ENCODE measurements around the gene ATMIN.

Gene ATMIN

DNA sequence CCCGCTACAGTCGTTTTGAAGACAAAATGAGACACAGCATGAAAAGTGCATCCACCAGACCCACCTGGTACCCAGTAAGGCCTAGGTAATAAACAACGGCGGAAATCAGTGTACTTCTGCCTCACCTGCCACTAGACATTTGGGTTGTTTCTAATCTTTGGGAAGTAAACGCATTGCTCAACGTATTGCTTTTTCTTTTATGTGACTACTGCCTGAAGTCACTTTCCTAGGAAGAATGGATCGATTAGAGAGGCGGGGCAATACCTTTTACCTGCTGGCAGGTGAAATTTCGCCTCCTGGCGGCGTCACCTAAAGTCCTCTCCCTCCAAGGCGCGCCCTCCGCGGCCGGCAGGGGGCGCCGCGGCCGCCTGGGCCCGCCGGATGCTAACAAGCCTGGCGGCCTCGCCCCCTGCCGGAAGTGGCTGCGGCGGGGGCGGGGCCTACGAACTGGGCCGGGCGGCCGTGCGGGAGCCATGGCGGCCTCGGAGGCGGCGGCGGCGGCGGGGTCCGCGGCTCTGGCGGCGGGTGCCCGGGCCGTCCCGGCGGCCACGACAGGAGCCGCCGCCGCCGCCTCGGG is at the start of gene ATMIN:
TSS of gene ATMIN (plus strand) at position 445 of the 577 bp plus-strand sequence. CDS start at position 474, 29 bp downstream.
- DNase-seq = peak in 51 of 56 donors; percentile 11 to 84 (median 55)

DNA sequence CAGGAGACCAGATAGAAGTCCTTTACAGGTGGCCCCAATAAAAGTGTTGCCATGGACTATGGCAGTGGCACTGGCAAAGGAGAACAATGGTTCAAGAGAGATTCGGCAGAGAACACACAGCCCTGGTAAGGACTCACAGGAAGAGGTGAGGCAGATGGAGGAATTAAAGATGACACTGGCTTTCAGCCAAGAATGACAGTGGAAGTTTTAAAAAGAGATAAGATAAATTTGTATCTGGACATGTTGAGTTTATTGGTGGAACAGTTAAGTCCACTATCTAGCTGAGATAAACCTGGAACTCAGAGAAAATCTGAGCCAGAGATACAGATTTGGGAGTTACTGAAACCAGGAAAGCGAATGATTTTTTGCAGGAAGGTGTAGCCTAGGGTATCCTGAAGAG is 49.1 kb upstream of the ATMIN start:
- DNase-seq = no peak

- no peak for DNase-seq
Measured at GRCh38 chr16:80988756-80989155, 46.9 kb upstream of the ATMIN start.

DNA sequence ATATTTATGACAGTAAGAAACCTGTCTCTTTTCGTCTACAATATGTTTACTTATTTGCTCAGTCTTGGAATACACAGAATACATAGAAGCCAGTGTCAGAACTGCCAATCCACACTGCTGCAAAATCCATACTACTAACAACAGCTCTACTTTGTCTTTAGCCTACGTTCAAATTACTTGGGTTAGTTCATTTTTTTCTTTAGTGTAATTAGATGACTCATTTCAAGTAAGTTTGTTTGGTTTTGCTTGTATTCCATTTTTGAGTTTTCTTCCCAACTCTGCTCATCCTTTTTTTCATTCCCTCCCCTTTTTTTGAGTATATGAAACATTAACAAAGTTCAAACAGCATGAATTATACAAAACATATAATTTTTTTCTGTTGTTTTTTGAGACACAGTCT is 45.8 kb upstream of the ATMIN start:
- DNase-seq = no peak

GRCh38 chr16:80990577-80990976 is 45.1 kb upstream of the ATMIN start:
- DNase-seq = no peak

GRCh38 chr16:80990978-80991377 is 44.7 kb upstream of the ATMIN start:
- no peak for DNase-seq

DNA sequence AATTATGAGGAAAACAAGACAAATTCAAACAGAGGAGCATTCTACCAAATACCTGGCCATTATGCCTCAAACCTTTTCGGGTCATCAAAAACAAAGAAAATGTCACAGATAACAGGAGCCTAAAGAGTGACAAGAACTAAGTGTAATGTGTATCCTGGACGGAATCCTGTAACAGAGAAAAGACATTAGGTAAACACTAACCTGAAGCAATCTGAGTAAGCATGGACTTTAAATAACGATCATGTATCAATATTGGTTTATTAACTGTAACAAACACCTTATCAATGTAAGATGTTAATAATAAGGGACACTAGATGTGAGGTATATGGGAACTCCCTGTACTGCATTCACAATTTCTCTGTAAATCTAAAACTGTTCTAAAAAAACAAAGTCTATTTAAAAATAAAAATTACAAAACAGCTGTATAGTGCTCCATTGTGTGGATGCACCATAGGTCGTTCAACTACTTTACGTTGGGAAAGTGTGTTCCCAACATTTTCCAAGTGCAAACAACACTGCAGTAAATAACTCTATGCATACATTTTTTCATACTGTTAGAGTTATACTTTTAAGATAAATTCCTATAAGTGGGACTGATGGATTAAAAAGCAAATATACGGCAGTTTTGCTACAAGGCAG is 43.7 kb upstream of the ATMIN start:
- no peak for DNase-seq

DNA sequence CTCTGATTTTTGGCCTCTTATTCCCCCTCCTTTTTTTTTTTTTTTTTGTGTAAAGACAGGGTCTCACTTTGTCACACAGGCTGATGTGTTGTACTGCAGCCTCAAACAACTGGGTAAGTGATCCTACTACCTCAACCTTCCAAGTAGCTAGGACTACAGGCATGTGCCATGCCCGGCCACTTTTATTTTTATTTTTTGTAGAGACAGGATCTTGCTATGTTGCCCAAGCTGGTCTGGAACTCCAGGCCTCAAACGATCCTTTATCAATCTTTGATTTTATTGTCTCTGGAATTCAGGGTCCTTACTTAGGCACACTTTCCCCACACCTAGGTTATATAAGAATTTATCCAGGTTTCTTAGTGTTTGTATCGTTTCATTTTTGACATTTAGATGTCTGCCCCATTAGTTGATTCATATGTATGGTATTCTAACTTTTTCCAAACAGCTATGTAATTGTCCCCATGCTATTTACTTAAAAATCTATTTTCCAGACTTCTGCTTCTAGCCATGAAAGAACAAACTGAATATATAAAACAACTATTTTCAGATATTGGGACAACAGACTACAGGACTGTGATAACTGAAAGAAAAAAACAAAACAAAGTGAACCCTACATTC is 42.9 kb upstream of the ATMIN start:
- DNase-seq = no peak

DNA sequence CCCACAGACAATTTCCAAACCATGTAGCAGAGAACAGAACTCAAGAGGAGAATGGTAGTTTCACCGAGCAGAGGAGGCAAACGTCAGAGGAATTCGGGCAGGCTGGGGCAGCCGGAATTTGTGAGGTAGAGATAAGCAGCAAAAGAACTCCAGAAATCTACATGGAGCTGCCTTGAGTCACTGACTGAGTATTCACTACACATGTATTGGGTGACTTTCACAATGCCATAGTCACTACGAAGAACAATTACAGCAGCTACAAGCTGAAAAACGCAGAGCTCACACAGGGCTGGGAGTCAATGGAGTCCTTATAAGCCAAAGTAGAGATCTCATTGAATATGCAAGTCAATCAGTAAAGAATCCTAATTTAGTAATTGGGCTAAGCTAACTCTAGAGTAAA is 42.3 kb upstream of the ATMIN start:
- peak in 3 of 56 donors; percentile 4 to 49 (median 30) for DNase-seq

DNA sequence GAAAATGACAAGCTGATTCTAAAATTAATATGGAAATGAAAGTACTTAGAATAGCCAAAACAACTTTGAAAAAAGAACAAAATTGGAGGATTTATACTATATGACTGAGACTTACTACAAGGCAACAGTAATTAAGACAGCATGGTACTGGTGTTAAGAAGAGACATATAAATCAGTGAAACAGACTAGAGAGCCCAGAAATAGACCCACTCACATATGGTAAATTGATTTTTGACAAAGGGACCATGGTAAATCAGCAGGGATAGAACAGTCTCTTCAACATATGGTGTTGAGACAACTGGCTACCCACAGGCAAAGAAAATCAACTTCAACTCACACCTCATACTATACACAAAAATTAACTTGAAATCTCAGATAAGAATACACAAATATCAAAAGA is 41.8 kb upstream of the ATMIN start:
- DNase-seq = no peak

GRCh38 chr16:80994451-80994850 is 41.2 kb upstream of the ATMIN start:
- DNase-seq = no peak

DNA sequence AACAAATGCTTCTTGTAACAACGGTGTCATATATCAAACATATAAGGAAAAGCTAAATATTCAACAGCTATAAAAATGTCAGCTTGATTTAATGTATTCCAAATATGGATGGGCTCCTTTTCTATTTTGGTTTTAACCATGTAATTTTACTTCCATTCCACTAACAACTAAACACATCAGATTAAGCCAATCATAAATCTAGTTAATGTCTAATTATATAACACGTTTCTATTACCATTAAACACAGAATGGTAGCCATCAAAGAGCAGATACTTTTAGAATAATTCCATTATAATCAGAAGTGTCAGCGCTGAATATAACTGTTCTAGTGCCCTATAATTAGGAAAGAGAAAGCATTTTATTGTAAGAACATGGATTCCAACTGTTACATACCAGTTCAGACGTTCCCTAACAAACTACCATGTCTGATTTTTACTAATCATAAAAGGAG is 38.9 kb upstream of the ATMIN start:
- no peak for DNase-seq

DNA sequence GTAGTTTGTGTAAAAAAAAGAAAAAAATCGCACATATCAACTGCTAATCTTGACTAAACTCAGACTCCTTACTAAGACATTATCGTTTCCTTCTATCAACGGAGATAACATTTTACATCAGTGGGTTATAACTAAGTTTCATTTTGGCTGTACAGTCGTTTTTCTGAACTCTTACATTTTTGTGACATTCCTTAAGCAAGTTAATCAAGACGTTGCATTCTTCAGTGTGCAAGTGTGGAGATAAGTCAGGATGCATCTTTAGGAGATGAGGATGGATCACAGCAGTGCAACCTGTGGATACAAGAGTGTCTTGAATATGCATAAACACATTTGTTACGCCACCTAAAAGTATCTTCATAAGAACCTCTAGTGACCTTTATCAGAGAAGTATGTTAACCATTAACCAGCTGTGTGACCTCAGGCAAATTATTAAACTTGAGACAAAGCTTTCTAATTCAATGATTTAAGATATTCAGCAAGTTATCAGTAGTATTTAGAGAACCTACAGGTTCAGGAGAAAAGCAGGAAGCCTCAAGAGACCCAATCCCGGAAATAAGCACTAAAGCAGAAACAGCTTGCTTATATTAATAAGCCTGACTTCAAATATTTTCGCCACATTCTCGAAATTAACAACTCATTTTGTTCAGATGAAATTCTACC is 38.4 kb upstream of the ATMIN start:
- DNase-seq = no peak

- no peak for DNase-seq
Measured at GRCh38 chr16:80997964-80998620, 37.5 kb upstream of the ATMIN start.

DNA sequence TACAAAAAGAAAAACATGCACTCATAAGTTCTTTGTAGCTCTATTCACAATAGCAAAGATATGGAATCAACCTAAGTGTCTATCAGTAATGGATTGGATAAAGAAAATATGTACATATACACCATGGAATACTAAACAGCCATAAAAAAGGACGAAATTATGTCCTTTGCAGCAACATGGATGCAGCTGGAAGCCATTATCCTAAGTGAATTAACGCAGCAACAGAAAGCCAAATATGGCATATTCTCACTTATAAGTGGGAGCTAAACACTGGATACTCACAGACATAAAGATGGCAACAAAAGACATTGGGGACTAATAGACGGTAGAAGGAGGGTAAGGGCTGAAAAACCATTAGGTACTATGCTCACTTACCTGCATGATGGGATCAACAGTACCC is 34.8 kb upstream of the ATMIN start:
- no peak for DNase-seq

- DNase-seq = no peak
Measured at GRCh38 chr16:81001330-81001729, 34.3 kb upstream of the ATMIN start.

GRCh38 chr16:81003064-81003463 is 32.6 kb upstream of the ATMIN start:
- DNase-seq = no peak

- DNase-seq = no peak
Measured at GRCh38 chr16:81003610-81004460, 31.8 kb upstream of the ATMIN start.

DNA sequence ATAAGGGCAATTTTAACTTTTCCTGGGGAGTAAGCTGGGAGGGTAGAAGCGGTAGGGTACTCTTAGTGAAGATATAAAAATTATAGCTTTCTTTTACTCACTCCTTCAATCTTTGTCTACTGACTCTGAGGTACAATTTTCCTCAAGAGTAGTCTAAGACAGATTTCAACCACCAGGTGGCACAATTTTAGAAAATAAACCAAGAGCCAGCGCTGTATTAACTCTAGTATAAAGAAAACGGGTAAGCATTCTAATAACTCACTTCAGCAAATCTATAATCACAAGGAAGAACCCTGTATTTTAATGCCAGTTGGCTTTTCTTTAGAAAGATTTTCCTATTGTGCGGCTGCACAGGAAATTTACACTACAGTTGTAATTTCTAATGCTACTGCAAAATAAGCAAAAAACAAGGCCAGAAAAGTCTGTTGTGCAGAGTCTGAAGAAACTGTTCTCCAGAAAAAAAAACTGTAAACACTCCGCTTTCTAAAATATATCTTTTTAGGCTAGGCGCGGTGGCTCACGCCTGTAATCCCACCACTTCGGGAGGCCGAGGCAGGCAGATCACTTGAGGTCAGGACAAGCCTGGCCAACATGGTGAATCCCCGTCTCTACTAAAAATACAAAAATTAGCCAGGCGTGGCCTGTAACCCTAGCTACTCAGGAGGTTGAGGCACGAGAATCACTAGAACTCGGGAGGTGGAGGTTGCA is 30.8 kb upstream of the ATMIN start:
- peak in 5 of 56 donors; percentile 11 to 84 (median 17) for DNase-seq

- DNase-seq = peak in 1 of 56 donors; percentile 3
Measured at GRCh38 chr16:81005610-81006161, 30.0 kb upstream of the ATMIN start.
